Fibroblast of skin of back (primary cell): ENCODE data around the gene LBX1.

Experiments
- DNase-seq: peaks from one replicate; pipeline ENCODE4 v3.0.0-alpha.2; 2013

The LBX1 gene

GRCh38 chr10:101241840-101242707, 12.8 kb upstream of the LBX1 start:
- no peak for DNase-seq

DNA sequence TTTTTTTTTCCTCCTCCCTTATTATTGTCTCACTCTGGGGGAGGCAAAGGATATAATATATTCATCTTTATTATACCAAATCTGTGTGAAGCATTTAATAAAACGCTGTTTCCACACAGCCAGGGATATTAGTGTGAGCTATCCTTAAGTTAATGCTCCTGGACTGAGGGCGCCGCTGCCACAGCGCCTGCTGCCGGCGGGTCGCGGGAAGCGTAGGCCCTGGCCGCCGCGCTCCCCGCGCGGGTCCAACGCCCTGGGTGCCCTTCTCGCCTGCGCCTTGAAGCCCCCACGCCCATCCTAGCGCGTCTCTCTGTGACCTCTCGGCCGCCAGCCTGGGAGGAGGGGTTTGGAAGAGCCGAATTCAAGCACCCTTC, 9.5 kb upstream of the LBX1 start:
- DNase-seq, result no peak

- DNase-seq, result no peak
These were observed 8.9 kb upstream of the LBX1 start for GRCh38 chr10:101237982-101238731.

DNA sequence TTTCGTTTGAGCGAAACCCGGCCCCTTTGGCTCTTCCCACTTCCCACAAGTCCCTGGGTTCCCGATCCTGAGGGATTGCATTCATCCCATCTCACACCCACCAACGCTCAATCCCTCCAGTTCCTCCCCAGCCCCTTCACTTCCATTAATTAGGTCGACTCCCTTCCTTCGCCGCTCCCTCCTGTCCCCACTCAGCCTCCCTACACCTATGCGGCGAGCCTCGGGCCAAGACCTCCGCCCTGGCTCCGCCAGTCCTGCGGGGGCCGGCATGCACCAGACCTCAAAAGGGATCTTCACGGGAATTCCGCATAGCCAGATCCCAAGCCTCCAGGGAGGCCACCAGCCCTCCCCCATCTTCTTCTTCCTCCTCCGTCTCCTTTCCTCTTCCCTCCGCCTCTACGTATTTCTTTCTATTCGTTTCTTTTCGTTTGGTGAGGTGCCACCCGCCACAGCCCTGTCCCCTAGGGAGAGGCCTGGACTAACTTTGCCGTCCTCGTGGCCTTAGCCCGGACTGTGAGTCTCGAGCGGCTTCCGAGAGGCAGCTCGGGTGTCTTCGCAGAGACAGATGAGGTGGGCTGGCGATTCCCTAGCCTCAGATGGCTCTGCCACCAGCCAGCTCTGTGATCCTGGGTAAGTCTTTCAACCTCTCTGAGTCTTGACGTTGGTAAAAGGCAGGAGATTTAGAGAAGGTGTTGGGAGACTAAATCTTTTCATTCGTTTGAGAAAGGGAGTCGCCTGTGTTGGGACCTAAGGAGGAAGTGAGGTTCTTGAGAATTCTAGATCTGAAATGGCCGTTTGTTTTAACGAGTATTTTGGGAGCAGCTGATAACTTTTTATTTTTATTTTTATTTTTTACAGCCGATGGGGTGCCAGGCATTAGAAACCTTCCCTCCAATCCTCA, 8.1 kb upstream of the LBX1 start:
- no peak for DNase-seq

GRCh38 chr10:101236376-101237080, 7.3 kb upstream of the LBX1 start:
- DNase-seq, result no peak

DNA sequence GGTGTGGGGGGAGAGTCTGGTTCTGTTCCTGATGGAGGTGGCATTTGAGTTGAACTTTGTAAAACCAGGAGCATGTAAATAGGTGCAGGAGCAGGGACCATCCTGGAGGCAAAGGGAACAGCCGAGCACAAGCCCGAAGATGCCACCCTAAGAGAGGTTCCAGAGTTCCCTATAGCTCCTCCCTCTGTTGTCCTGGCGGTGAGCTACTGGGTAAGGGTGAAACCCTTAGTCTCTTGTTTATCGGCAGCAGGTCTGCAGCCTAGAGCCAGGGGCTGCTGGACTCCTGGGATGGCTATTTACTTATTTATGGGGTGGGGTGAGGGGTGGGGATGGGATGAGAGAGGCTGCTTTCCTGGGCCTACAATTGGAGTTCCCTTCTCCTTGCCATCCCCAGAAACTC, 6.5 kb upstream of the LBX1 start:
- DNase-seq, result no peak

- no peak for DNase-seq
These were observed 5.1 kb upstream of the LBX1 start for GRCh38 chr10:101234333-101234732.

- DNase-seq, result no peak
These were observed 4.6 kb upstream of the LBX1 start for GRCh38 chr10:101233863-101234262.

DNA sequence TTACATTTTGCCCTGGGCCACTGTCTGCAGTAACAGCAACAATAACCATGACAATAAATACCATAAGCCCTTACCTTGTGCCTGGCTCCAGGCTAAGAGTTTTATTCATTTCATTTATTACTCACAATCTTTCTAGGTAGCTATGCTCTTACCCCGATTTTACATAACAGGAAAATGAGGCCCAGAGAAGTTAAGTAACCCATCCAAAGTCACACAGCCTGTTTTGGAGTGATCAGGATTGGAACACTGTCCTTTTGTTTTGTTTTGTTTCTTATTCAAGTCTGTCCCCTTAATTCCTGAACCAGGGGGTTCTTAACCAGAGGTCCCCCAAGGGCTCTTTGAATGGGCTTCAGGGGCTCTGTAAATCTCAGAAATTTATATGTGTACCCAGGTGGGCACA, 4.2 kb upstream of the LBX1 start:
- no peak for DNase-seq

DNA sequence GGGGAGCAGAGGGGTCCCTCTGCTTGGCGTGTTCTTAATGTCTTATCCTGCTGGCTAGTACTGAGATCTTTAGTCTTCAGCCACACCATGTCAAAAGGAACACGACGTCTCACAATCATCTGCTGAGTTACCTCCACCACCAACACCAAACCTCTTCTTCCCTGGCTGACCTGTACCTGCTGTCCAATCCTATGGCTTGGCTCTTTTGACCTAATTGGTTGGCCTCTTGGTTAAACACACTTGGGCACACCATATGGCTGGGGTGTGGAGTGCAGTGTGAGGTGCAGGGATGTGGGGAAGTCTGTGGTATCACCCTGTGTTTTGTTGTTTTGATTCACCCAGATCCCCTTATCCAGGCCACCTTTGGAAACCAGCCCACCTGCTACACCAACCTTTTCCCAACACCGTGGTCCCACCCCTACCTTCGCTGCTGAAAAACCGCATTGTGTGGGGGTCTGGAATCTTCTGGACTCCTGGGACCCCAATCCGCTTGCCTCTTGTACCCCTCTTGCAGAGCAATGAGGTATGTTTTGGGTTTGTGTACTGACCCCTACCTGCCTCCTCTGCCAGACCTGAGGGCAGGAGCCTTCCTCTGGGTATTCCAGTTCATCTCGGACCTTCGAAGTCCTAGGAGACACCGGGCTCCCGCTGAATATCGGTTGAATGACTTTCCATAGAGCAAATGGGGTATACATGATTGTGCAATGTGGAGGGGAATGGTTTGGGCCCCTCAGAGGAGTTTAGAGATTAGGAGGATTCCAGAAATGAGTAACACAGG, 2.8 kb upstream of the LBX1 start:
- no peak for DNase-seq

DNA sequence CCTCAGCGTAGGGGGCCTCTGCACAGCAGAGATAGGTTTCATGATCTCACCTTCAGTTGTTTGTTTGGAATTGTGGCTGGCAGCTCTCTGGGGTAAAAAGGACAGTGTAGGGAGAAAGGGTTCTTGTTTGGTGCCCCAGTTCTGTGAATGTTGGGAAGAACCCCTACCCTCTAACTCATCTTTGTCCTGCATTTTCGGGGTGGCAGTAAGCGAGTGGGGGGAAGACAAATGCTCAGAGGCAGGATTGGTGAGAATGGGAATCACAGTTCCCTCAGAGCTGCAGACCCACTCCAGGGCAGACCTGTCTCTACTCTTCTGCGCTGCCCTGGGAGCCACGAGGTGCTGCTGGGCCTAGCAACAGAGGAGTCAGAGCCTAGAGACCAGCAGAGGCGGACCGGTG, 1.8 kb upstream of the LBX1 start:
- no peak for DNase-seq

DNA sequence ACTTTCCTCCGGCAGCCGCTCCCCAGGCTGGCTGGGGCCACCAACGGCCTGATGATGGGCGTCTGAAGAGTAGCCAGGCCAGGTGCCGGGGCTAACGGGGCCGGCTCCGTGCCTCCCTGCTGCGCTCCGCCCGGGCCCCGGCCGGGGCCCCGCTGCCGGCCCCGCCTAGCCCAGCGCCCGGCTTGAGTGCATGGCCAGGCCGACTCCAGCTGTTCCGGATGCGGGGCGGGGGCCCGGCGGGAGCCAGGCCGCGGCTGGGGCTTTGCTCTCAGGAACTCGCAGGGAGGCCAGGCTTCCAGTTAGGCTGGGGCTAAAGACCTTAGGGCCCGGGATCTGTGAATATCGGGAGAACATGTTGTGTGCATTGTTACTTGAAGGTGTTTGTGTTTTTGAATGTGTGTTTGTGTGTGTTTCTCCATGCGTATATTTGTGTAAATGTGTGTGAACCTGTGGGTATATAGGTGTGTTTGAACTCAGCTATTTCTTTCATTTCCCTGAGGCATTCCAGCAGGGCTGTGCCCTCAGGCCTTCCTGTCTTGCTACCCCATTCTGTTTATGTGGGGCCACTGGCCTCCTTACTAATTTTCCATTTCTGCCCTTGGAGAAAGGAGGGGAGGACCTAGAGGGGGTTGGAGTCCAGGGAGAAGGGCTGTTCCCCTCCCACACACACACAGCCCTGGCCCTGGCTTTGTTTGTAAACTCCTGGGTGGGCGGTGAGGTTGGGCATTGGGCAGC, 1.1 kb upstream of the LBX1 start:
- no peak for DNase-seq

GRCh38 chr10:101228966-101229265, 347 bp downstream of the LBX1 start:
- DNase-seq, result no peak

DNA sequence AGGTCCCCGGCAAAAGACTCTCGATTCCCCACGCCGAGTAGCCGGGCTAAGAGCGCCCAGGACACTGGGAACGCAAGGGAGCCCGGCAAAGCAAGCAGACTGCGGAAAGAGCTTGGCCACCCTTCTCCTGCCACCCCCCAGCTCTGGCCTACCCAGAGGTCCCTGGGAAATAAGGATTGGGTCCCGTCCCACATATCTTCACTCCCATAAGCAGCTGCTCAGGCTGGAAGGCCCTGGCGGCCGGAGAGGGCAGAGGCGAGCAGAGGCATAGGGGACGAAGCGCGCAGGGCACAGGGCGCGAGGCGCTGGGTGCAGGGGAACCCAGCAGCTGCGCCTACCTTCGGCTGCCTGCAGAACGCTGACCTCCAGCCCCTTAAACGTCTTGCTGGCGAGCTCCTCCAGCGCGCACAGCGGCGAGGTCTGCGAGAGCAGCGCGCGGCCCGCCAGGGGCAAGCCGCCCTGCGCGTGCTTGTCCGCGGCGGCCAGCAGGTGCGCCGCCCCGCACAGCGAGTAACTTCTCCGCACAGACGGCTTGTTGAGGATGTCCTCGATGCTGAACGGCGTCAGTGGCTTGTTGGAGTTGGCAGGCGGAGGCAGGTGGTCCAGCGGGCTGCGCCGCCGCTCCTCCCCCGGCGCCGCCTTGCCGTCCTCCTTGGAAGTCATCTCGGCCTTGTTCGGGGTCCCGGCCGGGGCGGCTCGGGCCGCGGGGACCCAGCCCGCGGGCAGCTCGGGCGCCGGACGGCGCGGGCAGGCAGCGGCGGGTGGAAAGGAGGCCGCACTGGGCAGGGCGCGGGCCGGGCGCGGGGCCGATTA, 904 bp downstream of the LBX1 start:
- no peak for DNase-seq

- DNase-seq, result no peak
These were observed 1.7 kb downstream of the LBX1 start for GRCh38 chr10:101227429-101228152.

DNA sequence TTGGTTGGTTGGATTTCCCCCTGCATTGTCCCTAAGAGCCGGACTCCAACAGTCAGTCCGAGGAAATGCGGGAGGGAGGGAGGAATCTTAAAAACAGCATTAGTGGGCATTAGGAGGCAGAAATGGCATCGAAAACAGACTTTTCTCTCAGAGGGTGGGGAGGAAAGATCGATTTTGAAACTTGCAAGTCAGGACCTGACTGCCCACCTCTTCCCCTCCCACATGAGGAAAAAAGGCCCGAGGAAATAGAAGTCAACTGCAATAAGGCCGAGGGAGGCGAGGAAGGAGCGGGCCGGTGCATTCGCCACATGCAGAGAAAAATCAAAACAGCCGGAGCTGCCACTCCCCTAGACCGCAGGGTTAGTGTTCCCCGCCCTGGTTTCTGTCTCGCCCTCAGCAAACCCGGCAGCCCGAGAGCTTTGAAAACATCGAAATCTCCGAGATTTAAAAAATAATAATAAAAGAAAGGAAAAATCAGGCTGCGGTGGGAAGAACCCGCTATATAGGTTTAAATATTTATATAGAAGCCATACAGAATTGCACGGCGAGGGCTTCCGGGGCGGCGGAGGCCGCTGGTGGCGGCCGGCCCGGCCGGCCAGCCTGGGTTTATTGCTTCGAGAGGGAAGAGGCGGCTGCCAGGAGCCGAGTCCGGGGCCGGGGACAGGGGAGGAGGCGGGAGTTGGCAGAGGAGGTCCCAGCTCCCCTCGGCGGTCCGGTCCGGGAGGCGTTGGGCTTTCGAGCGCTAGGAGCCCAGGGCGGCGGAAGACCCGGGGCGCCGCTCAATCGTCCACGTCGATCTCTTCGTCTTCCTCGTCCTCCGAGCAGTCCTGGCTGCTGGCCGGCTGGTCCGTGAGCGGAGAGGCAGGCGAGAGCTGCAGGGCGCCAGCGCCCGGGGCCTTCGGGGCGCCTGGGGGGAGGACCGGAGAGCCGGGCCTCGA, 2.5 kb downstream of the LBX1 start:
- DNase-seq, result no peak

GRCh38 chr10:101225846-101226421, 3.3 kb downstream of the LBX1 start:
- DNase-seq, result no peak
